ENCODE results near the gene SERPINB2. TPM values are rescaled to one million over a fixed set of nuclear protein-coding genes. Genes with fewer than 3 reads are reported as not detected.

SERPINB2 gene
- total and polyA plus RNA-seq, 7 donors = 0.10 to 1.4 (median 0.60) TPM; not detected in 2

- TF ChIP-seq, protein P1, sequence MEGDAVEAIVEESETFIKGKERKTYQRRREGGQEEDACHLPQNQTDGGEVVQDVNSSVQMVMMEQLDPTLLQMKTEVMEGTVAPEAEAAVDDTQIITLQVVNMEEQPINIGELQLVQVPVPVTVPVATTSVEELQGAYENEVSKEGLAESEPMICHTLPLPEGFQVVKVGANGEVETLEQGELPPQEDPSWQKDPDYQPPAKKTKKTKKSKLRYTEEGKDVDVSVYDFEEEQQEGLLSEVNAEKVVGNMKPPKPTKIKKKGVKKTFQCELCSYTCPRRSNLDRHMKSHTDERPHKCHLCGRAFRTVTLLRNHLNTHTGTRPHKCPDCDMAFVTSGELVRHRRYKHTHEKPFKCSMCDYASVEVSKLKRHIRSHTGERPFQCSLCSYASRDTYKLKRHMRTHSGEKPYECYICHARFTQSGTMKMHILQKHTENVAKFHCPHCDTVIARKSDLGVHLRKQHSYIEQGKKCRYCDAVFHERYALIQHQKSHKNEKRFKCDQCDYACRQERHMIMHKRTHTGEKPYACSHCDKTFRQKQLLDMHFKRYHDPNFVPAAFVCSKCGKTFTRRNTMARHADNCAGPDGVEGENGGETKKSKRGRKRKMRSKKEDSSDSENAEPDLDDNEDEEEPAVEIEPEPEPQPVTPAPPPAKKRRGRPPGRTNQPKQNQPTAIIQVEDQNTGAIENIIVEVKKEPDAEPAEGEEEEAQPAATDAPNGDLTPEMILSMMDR (IDR thresholded peaks at IDR 0.05) = no peak
- no peak for TF ChIP-seq EP300 (IDR thresholded peaks at IDR 0.05)
- no peak for TF ChIP-seq POLR2AphosphoS5 (IDR thresholded peaks at IDR 0.05)
- TF ChIP-seq POLR2A (IDR thresholded peaks at IDR 0.05) = no peak
- Histone ChIP-seq H3K4me1 (no peaks in the 10 kb centered on the region), H3K27ac (no peak overlapping the region), H3K4me3 (no peak overlapping the region), H3K27me3 (no peaks in the 10 kb centered on the region), H3K36me3 (no peaks in the 10 kb centered on the region), H3K9me3 (no peaks in the 10 kb centered on the region)
- intact Hi-C loops (cut with DNase I) = no loop called here
- DNase-seq = no peak
- WGBS, 2 donors = 65 to 84% methylated on average over 6 of the region's 6 CpGs
These were observed 2.9 kb downstream of the SERPINB2 start for GRCh38 chr18:63890237-63890949.

DNA sequence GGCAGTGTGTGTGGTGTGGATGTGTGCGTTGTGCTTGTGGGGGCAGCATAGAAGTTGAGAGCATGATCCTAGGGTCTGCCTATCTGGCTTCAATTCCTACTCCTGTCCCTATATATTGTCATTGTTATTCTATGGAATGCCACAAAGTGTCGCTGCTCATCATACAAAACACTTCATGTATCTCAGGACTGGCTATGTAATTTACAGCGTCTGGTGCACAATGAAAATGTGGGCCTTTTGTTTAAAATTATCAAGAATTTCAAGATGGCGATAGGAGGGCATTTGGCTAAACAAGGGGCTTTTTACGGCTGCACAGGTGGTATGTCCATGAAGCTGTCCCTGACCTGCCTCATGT is 3.4 kb downstream of the SERPINB2 start:
- H3K4me1 ChIP-seq = no peaks in the 10 kb centered on the region
- H3K27ac ChIP-seq = no peak overlapping the region
- TF ChIP-seq POLR2A (IDR thresholded peaks at IDR 0.05) (no peak), EP300 (IDR thresholded peaks at IDR 0.05) (no peak), POLR2AphosphoS5 (IDR thresholded peaks at IDR 0.05) (no peak)
- TF ChIP-seq, protein P1 (IDR thresholded peaks at IDR 0.05) = no peak
- 58 to 79% methylated on average over 5 of the region's 5 CpGs for WGBS, 2 donors
- H3K4me3 ChIP-seq = no peak overlapping the region
- no peaks in the 10 kb centered on the region for H3K9me3 ChIP-seq
- no peak for DNase-seq
- intact Hi-C loops (cut with DNase I) = no loop called here
- H3K27me3 ChIP-seq = no peaks in the 10 kb centered on the region
- no peaks in the 10 kb centered on the region for H3K36me3 ChIP-seq

GRCh38 chr18:63892566-63892965 is 5.1 kb downstream of the SERPINB2 start:
- no peaks in the 10 kb centered on the region for H3K36me3 ChIP-seq
- no peak overlapping the region for H3K4me3 ChIP-seq
- H3K27me3 ChIP-seq = no peaks in the 10 kb centered on the region
- intact Hi-C loops (cut with DNase I) = no loop called here
- no peaks in the 10 kb centered on the region for H3K9me3 ChIP-seq
- TF ChIP-seq POLR2AphosphoS5 (IDR thresholded peaks at IDR 0.05) (no peak), POLR2A (IDR thresholded peaks at IDR 0.05) (no peak), EP300 (IDR thresholded peaks at IDR 0.05) (no peak)
- TF ChIP-seq, protein P1 (IDR thresholded peaks at IDR 0.05) = no peak
- no peak for DNase-seq
- 87 to 89% methylated on average over 4 of the region's 4 CpGs for WGBS, 2 donors
- no peaks in the 10 kb centered on the region for H3K4me1 ChIP-seq
- H3K27ac ChIP-seq = no peak overlapping the region

GRCh38 chr18:63894106-63894772 is 6.7 kb downstream of the SERPINB2 start:
- Histone ChIP-seq H3K4me3 (no peak overlapping the region), H3K27me3 (no peaks in the 10 kb centered on the region), H3K36me3 (no peaks in the 10 kb centered on the region), H3K9me3 (no peaks in the 10 kb centered on the region), H3K27ac (no peak overlapping the region), H3K4me1 (no peaks in the 10 kb centered on the region)
- intact Hi-C loops (cut with DNase I) = no loop called here
- WGBS, 2 donors = 82% methylated on average over 6 of the region's 6 CpGs
- no peak for TF ChIP-seq POLR2A (IDR thresholded peaks at IDR 0.05)
- no peak for TF ChIP-seq EP300 (IDR thresholded peaks at IDR 0.05)
- TF ChIP-seq POLR2AphosphoS5 (IDR thresholded peaks at IDR 0.05) = no peak
- TF ChIP-seq, protein P1 (IDR thresholded peaks at IDR 0.05) = no peak
- no peak for DNase-seq

Data from sigmoid colon (tissue), 7 donors.